ENCODE measurements around the gene TRIM28. TPM values are rescaled to one million over a fixed set of nuclear protein-coding genes. Genes with fewer than 3 reads are reported as not detected.
A peak's percentile ranks its signal among the peaks of the same experiment; 100 is the strongest.

The TRIM28 gene
- total RNA-seq, 1 experiment from 2014 or later, result 863 TPM

GRCh38 chr19:58554494-58555368 lies 10.9 kb downstream of the TRIM28 start, which contains the start of gene CHMP2A:
Gene CHMP2A (minus strand): TSS chr19:58555105. CDS start chr19:58554212, 893 bp downstream.
- Mint-ChIP-seq H3K36me3 (ENCODE audit: insufficient read depth, unreplicated experiment) (peaks cover 98% of the 10 kb centered on the region), H3K4me1 (ENCODE audit: low read depth, unreplicated experiment) (peaks cover 33% of the 10 kb centered on the region), H3K27ac (ENCODE audit: unreplicated experiment) (peak within 1 kb of the TSS; percentile 98), H3K9me3 (ENCODE audit: unreplicated experiment) (no peaks in the 10 kb centered on the region), H3K27me3 (ENCODE audit: insufficient read depth, unreplicated experiment) (no peaks in the 10 kb centered on the region), H3K4me3 (ENCODE audit: unreplicated experiment) (peak within 1 kb of the TSS; percentile 99)
- Histone ChIP-seq H3K27me3 (replicated peaks; ENCODE audit: control insufficient read depth, insufficient read depth, low read length) (no peaks in the 10 kb centered on the region), H3K9me3 (no peaks in the 10 kb centered on the region), H3K4me3 (ENCODE audit: low read depth, low read length) (peak within 1 kb of the TSS; percentile 58), H3K4me1 (peaks cover 14% of the 10 kb centered on the region; the same call in 1 of the 2 replicates), H3K36me3 (ENCODE audit: control insufficient read depth, insufficient read depth, low read length) (peaks cover 3% of the 10 kb centered on the region)
- TSS peak; percentile 19 for BruUV-seq (replicated peaks)
- POLR2A ChIA-PET, result interaction anchor here (0.7 to 3.5 kb wide), 3 partner anchors 8 to 21 kb away, joined by 4 to 40 read pairs (median 4); partner anchors contain the start of gene TRIM28
- intact Hi-C loops (cut with micrococcal nuclease; ENCODE audit: unreplicated experiment), result loop anchor here (1.0 kb wide), 1 partner anchor 10 kb away; the partner anchor contains the start of gene TRIM28
- peak in 1 of 2 experiments; percentile 11 for TF ChIP-seq CTCF (IDR thresholded peaks at IDR 0.05; ENCODE audit: insufficient read depth in 1 of 2, low read depth in 1 of 2, low read length in 1 of 2, severe bottlenecking in 1 of 2, unreplicated experiment in 1 of 2)
- DNase-seq, result peak; percentile 99
- CTCF ChIA-PET, result interaction anchor here (1.0 to 1.1 kb wide), 2 partner anchors 11 to 35 kb away, joined by 4 to 5 read pairs; partner anchors contain the start of genes TRIM28 and ZBTB45

- H3K9me3 Mint-ChIP-seq (ENCODE audit: unreplicated experiment), result no peaks in the 10 kb centered on the region
- H3K4me1 ChIP-seq, result peaks cover 14% of the 10 kb centered on the region; the same call in 1 of the 2 replicates
- peak overlapping the region; percentile 90 for H3K4me3 Mint-ChIP-seq (ENCODE audit: unreplicated experiment)
- POLR2A ChIA-PET, result interaction anchor here (0.7 to 3.5 kb wide), 2 partner anchors 12 to 20 kb away, joined by 4 to 40 read pairs; partner anchors contain the start of gene TRIM28
- DNase-seq, result no peak
- H3K4me1 Mint-ChIP-seq (ENCODE audit: low read depth, unreplicated experiment), result peaks cover 33% of the 10 kb centered on the region
- CTCF ChIA-PET, result interaction anchor here (1.0 to 1.1 kb wide), 2 partner anchors 11 to 36 kb away, joined by 4 to 5 read pairs; partner anchors contain the start of genes TRIM28 and ZBTB45
- peaks cover 97% of the 10 kb centered on the region for H3K36me3 Mint-ChIP-seq (ENCODE audit: insufficient read depth, unreplicated experiment)
- BruUV-seq (replicated peaks), result no TSS peak
- H3K4me3 ChIP-seq (ENCODE audit: low read depth, low read length), result peak overlapping the region; percentile 58
- no peaks in the 10 kb centered on the region for H3K27me3 ChIP-seq (replicated peaks; ENCODE audit: control insufficient read depth, insufficient read depth, low read length)
- TF ChIP-seq CTCF (IDR thresholded peaks at IDR 0.05; ENCODE audit: insufficient read depth in 1 of 2, low read depth in 1 of 2, low read length in 1 of 2, severe bottlenecking in 1 of 2, unreplicated experiment in 1 of 2), result no peak
- intact Hi-C loops (cut with micrococcal nuclease; ENCODE audit: unreplicated experiment), result loop anchor here (1.0 kb wide), 1 partner anchor 11 kb away; the partner anchor contains the start of gene TRIM28
- peaks cover 3% of the 10 kb centered on the region for H3K36me3 ChIP-seq (ENCODE audit: control insufficient read depth, insufficient read depth, low read length)
- no peaks in the 10 kb centered on the region for H3K27me3 Mint-ChIP-seq (ENCODE audit: insufficient read depth, unreplicated experiment)
- H3K27ac Mint-ChIP-seq (ENCODE audit: unreplicated experiment), result peak overlapping the region; percentile 97
- H3K9me3 ChIP-seq, result no peaks in the 10 kb centered on the region
Observed at GRCh38 chr19:58555369-58555885, 11.6 kb downstream of the TRIM28 start.
